ENCODE results near the gene HSD11B2. TPM values are rescaled to one million over a fixed set of nuclear protein-coding genes. Genes with fewer than 3 reads are reported as not detected.

Gene HSD11B2
- total and polyA plus RNA-seq, 2 of the 8 experiments (the other 6 are each of a cell fraction or from before 2014, with no cell fraction given), result 28.7 to 32.9 TPM

- TF ChIP-seq SP2 (IDR thresholded peaks at IDR 0.05; ENCODE audit: low read length) (no peak), POLR2A (IDR thresholded peaks at IDR 0.05; ENCODE audit: control extremely low read depth in 1 of 2, low read depth in 2 of 2, low read length in 2 of 2) (peak in 1 of 2 experiments; percentile 58; a peak in 2 of 3 replicates), YY1 (IDR thresholded peaks at IDR 0.05; ENCODE audit: low read depth, low read length) (no peak), PHF8 (conservative IDR thresholded peaks at IDR 0.05; ENCODE audit: low read depth, low read length) (0 out of 2 replicates have a peak, but pooled peaks have one; percentile 34), TAF1 (IDR thresholded peaks at IDR 0.05; ENCODE audit: low read depth, low read length) (peak; percentile 50; the same call in 1 of the 2 replicates)
These were observed at the start of gene HSD11B2 (continued) for GRCh38 chr16:67430977-67431774.
